ENCODE measurements around the gene BICDL1. TPM values are rescaled to one million over a fixed set of nuclear protein-coding genes. Genes with fewer than 3 reads are reported as not detected.

BICDL1 gene
- total and polyA plus RNA-seq, 2 of the 4 experiments (the other 2 are of a cell fraction) = not detected

DNA sequence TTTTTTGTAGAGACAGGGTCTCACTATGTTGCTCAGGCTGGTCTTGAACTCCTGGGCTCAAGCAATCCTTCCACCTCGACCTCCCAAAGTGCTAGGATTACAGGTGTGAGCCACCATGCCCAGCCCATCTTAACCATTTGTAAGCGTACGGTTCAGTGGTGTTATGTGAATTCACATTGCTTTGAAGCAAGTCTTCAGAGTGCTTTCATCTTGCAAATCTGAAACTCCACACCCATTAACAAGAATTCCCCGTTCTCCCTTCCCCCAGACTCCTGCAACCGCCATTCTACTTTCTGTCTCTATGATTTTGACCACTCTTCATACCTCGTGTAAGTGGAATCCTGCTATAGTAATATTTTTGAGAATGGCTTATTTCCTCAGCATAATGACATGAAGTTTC, 24.9 kb upstream of the BICDL1 start:
- H3K56ac ChIP-seq (ENCODE audit: extremely low read depth, insufficient read depth, low read length) = no peak overlapping the region
- TF ChIP-seq SMC3 (IDR thresholded peaks at IDR 0.05; ENCODE audit: low read depth, low read length) (no peak), MXI1 (IDR thresholded peaks at IDR 0.05; ENCODE audit: borderline replicate concordance, low read depth, low read length) (no peak), BHLHE40 (IDR thresholded peaks at IDR 0.05; ENCODE audit: low read depth, low read length) (no peak), FOS (IDR thresholded peaks at IDR 0.05; ENCODE audit: low read depth, low read length) (no peak), MAFK (IDR thresholded peaks at IDR 0.05; ENCODE audit: low read depth, low read length) (no peak), CEBPB (IDR thresholded peaks at IDR 0.05; ENCODE audit: low read depth, low read length) (no peak), RFX5 (IDR thresholded peaks at IDR 0.05; ENCODE audit: low read depth, low read length) (no peak), CHD1 (IDR thresholded peaks at IDR 0.05; ENCODE audit: low read depth, low read length) (no peak), NFE2L2 (IDR thresholded peaks at IDR 0.05; ENCODE audit: low read depth, low read length) (no peak), RAD21 (IDR thresholded peaks at IDR 0.05; ENCODE audit: low read length) (no peak), MAZ (IDR thresholded peaks at IDR 0.05; ENCODE audit: borderline replicate concordance, low read depth, low read length) (no peak), POLR2A (IDR thresholded peaks at IDR 0.05; ENCODE audit: low read depth, low read length) (no peak), RCOR1 (IDR thresholded peaks at IDR 0.05; ENCODE audit: insufficient replicate concordance, low read length) (no peak)
- TF ChIP-seq, protein P1, sequence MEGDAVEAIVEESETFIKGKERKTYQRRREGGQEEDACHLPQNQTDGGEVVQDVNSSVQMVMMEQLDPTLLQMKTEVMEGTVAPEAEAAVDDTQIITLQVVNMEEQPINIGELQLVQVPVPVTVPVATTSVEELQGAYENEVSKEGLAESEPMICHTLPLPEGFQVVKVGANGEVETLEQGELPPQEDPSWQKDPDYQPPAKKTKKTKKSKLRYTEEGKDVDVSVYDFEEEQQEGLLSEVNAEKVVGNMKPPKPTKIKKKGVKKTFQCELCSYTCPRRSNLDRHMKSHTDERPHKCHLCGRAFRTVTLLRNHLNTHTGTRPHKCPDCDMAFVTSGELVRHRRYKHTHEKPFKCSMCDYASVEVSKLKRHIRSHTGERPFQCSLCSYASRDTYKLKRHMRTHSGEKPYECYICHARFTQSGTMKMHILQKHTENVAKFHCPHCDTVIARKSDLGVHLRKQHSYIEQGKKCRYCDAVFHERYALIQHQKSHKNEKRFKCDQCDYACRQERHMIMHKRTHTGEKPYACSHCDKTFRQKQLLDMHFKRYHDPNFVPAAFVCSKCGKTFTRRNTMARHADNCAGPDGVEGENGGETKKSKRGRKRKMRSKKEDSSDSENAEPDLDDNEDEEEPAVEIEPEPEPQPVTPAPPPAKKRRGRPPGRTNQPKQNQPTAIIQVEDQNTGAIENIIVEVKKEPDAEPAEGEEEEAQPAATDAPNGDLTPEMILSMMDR (conservative IDR thresholded peaks at IDR 0.05; ENCODE audit: low read depth, low read length) = no peak
- TF ChIP-seq, protein P2, sequence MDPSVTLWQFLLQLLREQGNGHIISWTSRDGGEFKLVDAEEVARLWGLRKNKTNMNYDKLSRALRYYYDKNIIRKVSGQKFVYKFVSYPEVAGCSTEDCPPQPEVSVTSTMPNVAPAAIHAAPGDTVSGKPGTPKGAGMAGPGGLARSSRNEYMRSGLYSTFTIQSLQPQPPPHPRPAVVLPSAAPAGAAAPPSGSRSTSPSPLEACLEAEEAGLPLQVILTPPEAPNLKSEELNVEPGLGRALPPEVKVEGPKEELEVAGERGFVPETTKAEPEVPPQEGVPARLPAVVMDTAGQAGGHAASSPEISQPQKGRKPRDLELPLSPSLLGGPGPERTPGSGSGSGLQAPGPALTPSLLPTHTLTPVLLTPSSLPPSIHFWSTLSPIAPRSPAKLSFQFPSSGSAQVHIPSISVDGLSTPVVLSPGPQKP (IDR thresholded peaks at IDR 0.05; ENCODE audit: borderline replicate concordance, low read depth, low read length) = no peak
- TF ChIP-seq, protein P3, sequence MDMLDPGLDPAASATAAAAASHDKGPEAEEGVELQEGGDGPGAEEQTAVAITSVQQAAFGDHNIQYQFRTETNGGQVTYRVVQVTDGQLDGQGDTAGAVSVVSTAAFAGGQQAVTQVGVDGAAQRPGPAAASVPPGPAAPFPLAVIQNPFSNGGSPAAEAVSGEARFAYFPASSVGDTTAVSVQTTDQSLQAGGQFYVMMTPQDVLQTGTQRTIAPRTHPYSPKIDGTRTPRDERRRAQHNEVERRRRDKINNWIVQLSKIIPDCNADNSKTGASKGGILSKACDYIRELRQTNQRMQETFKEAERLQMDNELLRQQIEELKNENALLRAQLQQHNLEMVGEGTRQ (IDR thresholded peaks at IDR 0.05; ENCODE audit: low read depth, low read length) = no peak
- H3K23ac ChIP-seq (ENCODE audit: low read depth, low read length) = no peak overlapping the region
- no peaks in the 10 kb centered on the region for H4K20me1 ChIP-seq (ENCODE audit: insufficient read depth, low read length)
- H3K14ac ChIP-seq (replicated peaks; ENCODE audit: low read depth, low read length) = no peak overlapping the region
- no TSS peak for BruUV-seq (replicated peaks)
- H3K9me3 ChIP-seq (ENCODE audit: control insufficient read depth, insufficient read depth, low read length) = no peaks in the 10 kb centered on the region
- ATAC-seq (ENCODE audit: low read depth) = no peak
- in situ Hi-C loops (cut with MboI; ENCODE audit: low sequenced_read_pairs) (no loop called here), intact Hi-C loops (cut with micrococcal nuclease) (no loop called here), dilution Hi-C loops (cut with HindIII; ENCODE audit: low sequenced_read_pairs, unreplicated experiment) (no loop called here)
- WGBS, 2 experiments (ENCODE audit: extremely low coverage in 2 of 2, insufficient read length in 1 of 2) = no CpG with 5 or more reads among the region's 6 CpGs
- H2BK20ac ChIP-seq (ENCODE audit: low read depth, low read length) = no peak overlapping the region
- H3K27me3 ChIP-seq (ENCODE audit: control insufficient read depth, insufficient read depth, low read length) = peaks cover 2% of the 10 kb centered on the region; the same call in 1 of the 2 replicates
- H3K4me3 ChIP-seq (ENCODE audit: insufficient read depth, low read depth, low read length) = no peak overlapping the region
- no peak overlapping the region for H3K4me2 ChIP-seq (ENCODE audit: low read depth, low read length)
- H2AFZ ChIP-seq (replicated peaks; ENCODE audit: low read length, poor library complexity) = no peak overlapping the region
- no peak overlapping the region for H4K5ac ChIP-seq (ENCODE audit: low read depth, low read length)
- H2BK15ac ChIP-seq (ENCODE audit: low read depth, low read length) = no peak overlapping the region
- ChIA-PET POLR2A (ENCODE audit: unreplicated experiment) (no interaction called here), CTCF (no interaction called here)
- no peak overlapping the region for H3K27ac ChIP-seq (ENCODE audit: insufficient read depth, low read length)
- H3K9me1 ChIP-seq (ENCODE audit: insufficient read depth, low read length) = no peaks in the 10 kb centered on the region
- H2BK120ac ChIP-seq (ENCODE audit: low read depth, low read length) = no peak overlapping the region
- no peak for DNase-seq
- H2AK9ac ChIP-seq (replicated peaks; ENCODE audit: low read depth, low read length, poor library complexity) = no peak overlapping the region
- no peak overlapping the region for H4K91ac ChIP-seq (ENCODE audit: insufficient read depth, low read depth, low read length)
- no peaks in the 10 kb centered on the region for H3K79me1 ChIP-seq (ENCODE audit: low read depth in 1 of 2, low read length in 2 of 2)
- no peaks in the 10 kb centered on the region for H3K4me1 ChIP-seq (ENCODE audit: control insufficient read depth, insufficient read depth, low read length)
- H4K8ac ChIP-seq (ENCODE audit: low read depth in 2 of 2, low read length in 2 of 2) = no peak overlapping the region
- H3K18ac ChIP-seq (ENCODE audit: low read depth, low read length) = no peak overlapping the region
- H2AK5ac ChIP-seq (ENCODE audit: low read depth, low read length) = no peak overlapping the region
- H3K36me3 ChIP-seq (ENCODE audit: control insufficient read depth, insufficient read depth, low read length) = no peaks in the 10 kb centered on the region
- H3K4ac ChIP-seq (ENCODE audit: low read depth, low read length) = no peak overlapping the region
- H2BK5ac ChIP-seq (ENCODE audit: low read depth, low read length, poor library complexity, severe bottlenecking) = no peak overlapping the region
- H3K9ac ChIP-seq (ENCODE audit: low read depth, low read length) = no peak overlapping the region

Data from IMR-90 (cell line).